K562 (cell line): ENCODE results near the gene CYSRT1. TPM values are rescaled to one million over a fixed set of nuclear protein-coding genes. Genes with fewer than 3 reads are reported as not detected.

Experiments used
- ELF2 ChIP-seq: fragments of 250-450 bp; sonication (Bioruptor Pico); IDR thresholded peaks from 2 replicates; pipeline ENCODE4 v1.5.0; 2021; ENCODE audit warnings: mild to moderate bottlenecking
- MXI1 ChIP-seq: IDR thresholded peaks from 2 replicates; pipeline ENCODE4 v1.6.1; 2011; ENCODE audit warnings: low read depth, mild to moderate bottlenecking, improper control_type of control experiment, low read length
- SRSF1 ChIP-seq: fragments of 200-400 bp; formaldehyde crosslinking; IDR thresholded peaks from 2 replicates; pipeline ENCODE4 v1.6.1; 2017; ENCODE audit warnings: mild to moderate bottlenecking, low read depth, low read length, moderate library complexity
- TAF1 ChIP-seq: IDR thresholded peaks from 2 replicates; pipeline ENCODE4 v1.6.1; 2011; ENCODE audit warnings: mild to moderate bottlenecking, low read length, moderate library complexity; ENCODE audit not compliant: insufficient read depth, control insufficient read depth, severe bottlenecking; ENCODE audit errors: extremely low read depth
- U2AF1 ChIP-seq: fragments of 200-400 bp; formaldehyde crosslinking; optimal IDR thresholded peaks from 2 replicates; pipeline ENCODE3; 2017; ENCODE audit warnings: mild to moderate bottlenecking, low read depth, low read length, moderate library complexity
- U2AF2 ChIP-seq: fragments of 200-400 bp; formaldehyde crosslinking; optimal IDR thresholded peaks from 2 replicates; pipeline ENCODE3; 2017; ENCODE audit warnings: low read depth, mild to moderate bottlenecking, low read length
- ZNF253 ChIP-seq: fragments of 250-450 bp; sonication (Bioruptor Pico); conservative IDR thresholded peaks from 2 replicates; pipeline ENCODE4 v1.6.1; 2021; ENCODE audit warnings: mild to moderate bottlenecking
- ZNF263 ChIP-seq: sonication (generic); formaldehyde crosslinking; IDR thresholded peaks from 2 replicates; pipeline ENCODE4 v1.8.0; 2022; ENCODE audit warnings: mild to moderate bottlenecking, missing genetic modification reagents, borderline replicate concordance
- ZNF384 ChIP-seq: IDR thresholded peaks from 2 replicates; pipeline ENCODE4 v1.6.1; 2012; ENCODE audit warnings: low read depth, low read length, improper control_type of control experiment
- ZNF445 ChIP-seq: fragments of 250-450 bp; sonication (Bioruptor Pico); IDR thresholded peaks from 2 replicates; pipeline ENCODE4 v1.4.0; 2020; ENCODE audit warnings: low read depth, mild to moderate bottlenecking, moderate library complexity
- polyA plus RNA-seq, 8 experiments: library from polyadenylated mRNA; depleted of rRNA in 4 of 8; stranded (reverse) in 5 of 8; unstranded in 3 of 8; fragments of >200 nt; fragmentation: Nextera tagmentation in 2 of 8; fragmentation: Illumina TruSeq in 1 of 8; extraction: Ambion mirVana in 2 of 8; extraction: Trizol in 1 of 8; gene quantifications; 2 replicates each; pipeline versions ENCODE4 v1.2.1 to v1.2.3, GENCODE V29; 2011 to 2014; ENCODE audit warnings: inconsistent platforms in 1 of 8, missing spikeins in 1 of 8
- total RNA-seq, 7 experiments: library from RNA; depleted of rRNA in 6 of 7; stranded (reverse); fragments of >200 nt in 6 of 7; fragmentation: Illumina TruSeq in 2 of 7; extraction: Trizol in 2 of 7; gene quantifications; 2 replicates each; pipeline versions ENCODE4 v1.2.1 to v1.2.3, GENCODE V29; 2011 to 2021; ENCODE audit warnings: low replicate concordance in 1 of 7
- TF ChIP-seq, protein P1 (sequence below): fragments of 450-650 bp; IDR thresholded peaks from 2 replicates; pipeline ENCODE4 v1.6.1; 2014; ENCODE audit warnings: low read depth, mild to moderate bottlenecking, moderate library complexity, borderline replicate concordance
- TF ChIP-seq, protein P2 (sequence below): fragments of 250-450 bp; sonication (Bioruptor Pico); IDR thresholded peaks from 2 replicates; pipeline ENCODE4 v1.4.0; 2020; ENCODE audit warnings: mild to moderate bottlenecking
- TF ChIP-seq, protein P3 (sequence below): fragments of 250-450 bp; sonication (Bioruptor Pico); IDR thresholded peaks from 2 replicates; pipeline ENCODE4 v1.4.0; 2020
- TF ChIP-seq, protein P4 (sequence below): fragments of 250-450 bp; sonication (Bioruptor Pico); IDR thresholded peaks from 2 replicates; pipeline ENCODE4 v1.5.0; 2020; ENCODE audit warnings: mild to moderate bottlenecking, borderline replicate concordance
- TF ChIP-seq, protein P5 (sequence below): fragments of 450-650 bp; IDR thresholded peaks from 2 replicates; pipeline ENCODE4 v1.6.1; 2016; ENCODE audit warnings: antibody characterized with exemption
- TF ChIP-seq, protein P6 (sequence below), 2 experiments: fragments of 450-650 bp; conservative IDR thresholded peaks; 2 replicates each; pipeline ENCODE4 v1.6.1; 2017; ENCODE audit warnings: mild to moderate bottlenecking in 2 of 2, moderate library complexity in 2 of 2

The CYSRT1 gene
- total and polyA plus RNA-seq, 9 of the 15 experiments (the other 6 are each of a cell fraction or from before 2014, with no cell fraction given) = 0.04 to 1.4 (median 0.42) TPM; not detected in 3

DNA sequence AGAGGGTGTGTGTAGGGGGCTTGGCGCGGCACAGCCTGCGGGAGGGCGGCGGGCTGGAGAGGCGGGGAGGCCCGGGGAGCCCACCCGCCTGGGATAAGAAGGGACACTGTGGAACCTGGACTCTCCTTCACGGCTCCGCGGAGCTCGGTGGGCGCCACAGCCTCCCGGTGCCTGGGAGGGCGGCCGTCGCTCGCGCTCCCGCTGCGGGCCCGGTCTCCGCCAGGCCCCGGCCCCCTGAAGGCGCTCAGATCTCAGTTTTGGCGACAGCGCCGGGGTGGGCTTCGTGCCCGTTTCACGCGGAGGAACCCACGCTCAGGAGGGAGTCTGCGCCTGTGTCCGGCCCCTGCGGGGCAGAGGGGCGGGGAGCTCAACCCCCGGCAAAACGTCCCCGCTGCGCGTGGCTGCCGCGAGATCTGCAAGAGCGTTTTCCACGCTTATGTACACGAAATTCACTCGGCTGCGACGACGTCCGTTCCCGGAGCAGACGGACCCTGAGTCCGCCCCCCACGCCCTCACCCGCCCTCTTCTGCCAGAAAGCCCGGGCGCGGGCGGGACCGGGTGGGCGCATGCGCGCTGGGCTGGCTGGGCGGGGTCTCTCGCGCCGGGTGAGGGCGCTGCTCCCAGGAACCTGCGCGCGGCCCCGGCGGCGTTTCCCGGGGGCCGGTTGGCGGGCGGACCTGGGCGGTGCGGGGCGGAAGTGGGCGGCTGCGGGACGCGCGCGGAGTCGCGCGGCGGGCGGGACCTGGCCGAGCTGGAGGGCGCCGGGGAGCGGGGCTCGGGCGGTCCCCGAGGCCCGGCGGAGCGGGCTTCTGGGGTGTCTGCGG is 29.9 kb downstream of the CYSRT1 start, which contains the start of gene NELFB (continued):
- TF ChIP-seq, protein P1, sequence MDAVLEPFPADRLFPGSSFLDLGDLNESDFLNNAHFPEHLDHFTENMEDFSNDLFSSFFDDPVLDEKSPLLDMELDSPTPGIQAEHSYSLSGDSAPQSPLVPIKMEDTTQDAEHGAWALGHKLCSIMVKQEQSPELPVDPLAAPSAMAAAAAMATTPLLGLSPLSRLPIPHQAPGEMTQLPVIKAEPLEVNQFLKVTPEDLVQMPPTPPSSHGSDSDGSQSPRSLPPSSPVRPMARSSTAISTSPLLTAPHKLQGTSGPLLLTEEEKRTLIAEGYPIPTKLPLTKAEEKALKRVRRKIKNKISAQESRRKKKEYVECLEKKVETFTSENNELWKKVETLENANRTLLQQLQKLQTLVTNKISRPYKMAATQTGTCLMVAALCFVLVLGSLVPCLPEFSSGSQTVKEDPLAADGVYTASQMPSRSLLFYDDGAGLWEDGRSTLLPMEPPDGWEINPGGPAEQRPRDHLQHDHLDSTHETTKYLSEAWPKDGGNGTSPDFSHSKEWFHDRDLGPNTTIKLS = 0 out of 2 replicates have a peak, but pooled peaks have one; percentile 24
- TF ChIP-seq, protein P2, sequence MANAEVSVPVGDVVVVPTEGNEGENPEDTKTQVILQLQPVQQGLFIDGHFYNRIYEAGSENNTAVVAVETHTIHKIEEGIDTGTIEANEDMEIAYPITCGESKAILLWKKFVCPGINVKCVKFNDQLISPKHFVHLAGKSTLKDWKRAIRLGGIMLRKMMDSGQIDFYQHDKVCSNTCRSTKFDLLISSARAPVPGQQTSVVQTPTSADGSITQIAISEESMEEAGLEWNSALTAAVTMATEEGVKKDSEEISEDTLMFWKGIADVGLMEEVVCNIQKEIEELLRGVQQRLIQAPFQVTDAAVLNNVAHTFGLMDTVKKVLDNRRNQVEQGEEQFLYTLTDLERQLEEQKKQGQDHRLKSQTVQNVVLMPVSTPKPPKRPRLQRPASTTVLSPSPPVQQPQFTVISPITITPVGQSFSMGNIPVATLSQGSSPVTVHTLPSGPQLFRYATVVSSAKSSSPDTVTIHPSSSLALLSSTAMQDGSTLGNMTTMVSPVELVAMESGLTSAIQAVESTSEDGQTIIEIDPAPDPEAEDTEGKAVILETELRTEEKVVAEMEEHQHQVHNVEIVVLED = peak; percentile 76
- TF ChIP-seq MXI1 (no peak), ZNF445 (CRISPR knock-in tag) (no peak), ZNF384 (peak; percentile 6; the same call in 1 of the 2 replicates), TAF1 (peak; percentile 84), ELF2 (CRISPR knock-in tag) (peak; percentile 91; the same call in 1 of the 2 replicates), ZNF253 (no peak), U2AF2 (no peak), SRSF1 (no peak), ZNF263 (CRISPR knock-in tag) (peak; percentile 23; the same call in 1 of the 2 replicates), U2AF1 (peak; percentile 62)
- TF ChIP-seq, protein P3, sequence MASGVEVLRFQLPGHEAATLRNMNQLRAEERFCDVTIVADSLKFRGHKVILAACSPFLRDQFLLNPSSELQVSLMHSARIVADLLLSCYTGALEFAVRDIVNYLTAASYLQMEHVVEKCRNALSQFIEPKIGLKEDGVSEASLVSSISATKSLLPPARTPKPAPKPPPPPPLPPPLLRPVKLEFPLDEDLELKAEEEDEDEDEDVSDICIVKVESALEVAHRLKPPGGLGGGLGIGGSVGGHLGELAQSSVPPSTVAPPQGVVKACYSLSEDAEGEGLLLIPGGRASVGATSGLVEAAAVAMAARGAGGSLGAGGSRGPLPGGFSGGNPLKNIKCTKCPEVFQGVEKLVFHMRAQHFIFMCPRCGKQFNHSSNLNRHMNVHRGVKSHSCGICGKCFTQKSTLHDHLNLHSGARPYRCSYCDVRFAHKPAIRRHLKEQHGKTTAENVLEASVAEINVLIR (CRISPR knock-in tag) = no peak
- TF ChIP-seq, protein P4, sequence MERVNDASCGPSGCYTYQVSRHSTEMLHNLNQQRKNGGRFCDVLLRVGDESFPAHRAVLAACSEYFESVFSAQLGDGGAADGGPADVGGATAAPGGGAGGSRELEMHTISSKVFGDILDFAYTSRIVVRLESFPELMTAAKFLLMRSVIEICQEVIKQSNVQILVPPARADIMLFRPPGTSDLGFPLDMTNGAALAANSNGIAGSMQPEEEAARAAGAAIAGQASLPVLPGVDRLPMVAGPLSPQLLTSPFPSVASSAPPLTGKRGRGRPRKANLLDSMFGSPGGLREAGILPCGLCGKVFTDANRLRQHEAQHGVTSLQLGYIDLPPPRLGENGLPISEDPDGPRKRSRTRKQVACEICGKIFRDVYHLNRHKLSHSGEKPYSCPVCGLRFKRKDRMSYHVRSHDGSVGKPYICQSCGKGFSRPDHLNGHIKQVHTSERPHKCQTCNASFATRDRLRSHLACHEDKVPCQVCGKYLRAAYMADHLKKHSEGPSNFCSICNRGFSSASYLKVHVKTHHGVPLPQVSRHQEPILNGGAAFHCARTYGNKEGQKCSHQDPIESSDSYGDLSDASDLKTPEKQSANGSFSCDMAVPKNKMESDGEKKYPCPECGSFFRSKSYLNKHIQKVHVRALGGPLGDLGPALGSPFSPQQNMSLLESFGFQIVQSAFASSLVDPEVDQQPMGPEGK = no peak
- TF ChIP-seq, protein P5, sequence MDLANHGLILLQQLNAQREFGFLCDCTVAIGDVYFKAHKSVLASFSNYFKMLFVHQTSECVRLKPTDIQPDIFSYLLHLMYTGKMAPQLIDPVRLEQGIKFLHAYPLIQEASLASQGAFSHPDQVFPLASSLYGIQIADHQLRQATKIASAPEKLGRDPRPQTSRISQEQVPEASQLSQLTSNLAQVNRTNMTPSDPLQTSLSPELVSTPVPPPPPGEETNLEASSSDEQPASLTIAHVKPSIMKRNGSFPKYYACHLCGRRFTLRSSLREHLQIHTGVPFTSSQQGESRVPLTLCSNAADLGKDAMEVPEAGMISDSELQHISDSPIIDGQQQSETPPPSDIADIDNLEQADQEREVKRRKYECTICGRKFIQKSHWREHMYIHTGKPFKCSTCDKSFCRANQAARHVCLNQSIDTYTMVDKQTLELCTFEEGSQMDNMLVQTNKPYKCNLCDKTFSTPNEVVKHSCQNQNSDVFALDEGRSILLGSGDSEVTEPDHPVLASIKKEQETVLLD = peak; percentile 75
- TF ChIP-seq, protein P6, sequence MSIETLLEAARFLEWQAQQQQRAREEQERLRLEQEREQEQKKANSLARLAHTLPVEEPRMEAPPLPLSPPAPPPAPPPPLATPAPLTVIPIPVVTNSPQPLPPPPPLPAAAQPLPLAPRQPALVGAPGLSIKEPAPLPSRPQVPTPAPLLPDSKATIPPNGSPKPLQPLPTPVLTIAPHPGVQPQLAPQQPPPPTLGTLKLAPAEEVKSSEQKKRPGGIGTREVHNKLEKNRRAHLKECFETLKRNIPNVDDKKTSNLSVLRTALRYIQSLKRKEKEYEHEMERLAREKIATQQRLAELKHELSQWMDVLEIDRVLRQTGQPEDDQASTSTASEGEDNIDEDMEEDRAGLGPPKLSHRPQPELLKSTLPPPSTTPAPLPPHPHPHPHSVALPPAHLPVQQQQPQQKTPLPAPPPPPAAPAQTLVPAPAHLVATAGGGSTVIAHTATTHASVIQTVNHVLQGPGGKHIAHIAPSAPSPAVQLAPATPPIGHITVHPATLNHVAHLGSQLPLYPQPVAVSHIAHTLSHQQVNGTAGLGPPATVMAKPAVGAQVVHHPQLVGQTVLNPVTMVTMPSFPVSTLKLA (conservative IDR thresholded peaks at IDR 0.05) = no peak; a peak in 1 of 4 replicates
